GM18909 (cell line): ENCODE measurements around the gene SCG5.

Experiments
- ATAC-seq: cut with Tn5 transposase; IDR thresholded peaks from one replicate; pipeline ENCODE4 v1.9.1; 2021; ENCODE audit warnings: mild to moderate bottlenecking; ENCODE audit not compliant: unreplicated experiment, poor library complexity

SCG5 gene

DNA sequence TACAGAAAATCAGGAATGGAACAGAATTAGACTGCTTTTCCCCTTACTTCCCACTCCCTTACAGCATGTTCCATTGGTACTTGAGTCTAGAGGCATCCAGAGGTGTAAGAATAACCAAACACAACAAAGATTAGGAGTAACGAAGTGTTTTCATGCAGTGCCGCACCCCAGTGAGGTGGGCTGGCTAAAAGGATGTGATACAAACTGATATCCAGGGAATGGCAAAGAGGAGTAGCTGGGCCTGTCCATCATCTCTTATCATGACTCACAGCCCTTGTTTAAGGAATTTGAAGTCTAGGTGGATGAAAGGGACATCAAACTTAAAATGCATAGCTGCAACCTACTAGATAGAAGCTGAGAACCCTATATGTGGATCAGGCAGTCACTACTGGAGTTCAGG, 16.4 kb downstream of the SCG5 start:
- ATAC-seq = no peak

DNA sequence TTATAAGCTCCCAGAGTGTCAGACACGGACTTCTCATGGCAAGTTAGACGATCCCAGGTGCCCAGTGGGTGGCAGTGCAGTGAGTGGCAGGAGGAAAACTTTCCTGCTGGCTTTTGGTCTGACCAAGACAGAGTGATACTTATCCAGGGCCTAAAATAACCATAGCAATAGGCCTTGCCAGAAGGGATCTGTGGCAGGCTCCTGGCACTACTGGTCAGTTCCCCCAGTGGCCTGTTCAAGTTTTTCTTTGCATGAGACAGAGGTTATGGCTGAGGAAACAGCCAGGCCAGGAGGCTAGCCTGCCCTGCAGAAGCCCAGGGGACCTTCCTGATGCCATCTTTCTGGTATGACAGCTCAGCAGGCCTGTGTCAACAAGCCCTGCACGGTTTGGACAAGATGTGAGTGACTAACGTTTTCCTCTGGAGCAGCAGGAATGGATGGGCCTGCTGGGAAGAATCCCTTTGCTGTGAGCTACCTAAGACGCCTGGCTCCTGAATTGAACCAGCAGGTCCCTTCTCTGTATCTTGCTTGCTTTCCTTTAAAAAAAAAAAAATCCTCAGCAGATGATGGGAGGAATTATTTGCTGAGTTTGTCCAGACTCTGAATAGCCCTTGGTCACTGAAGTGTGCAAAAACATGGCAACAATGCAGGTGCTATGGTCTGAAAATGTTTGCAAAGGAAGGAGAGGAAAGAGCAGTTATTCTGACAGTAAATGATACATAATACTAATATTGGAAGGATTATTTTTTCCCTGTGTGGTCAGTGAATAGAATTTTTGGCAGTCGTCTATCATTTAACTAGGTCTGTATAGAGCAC, 18.0 kb downstream of the SCG5 start:
- ATAC-seq = no peak

DNA sequence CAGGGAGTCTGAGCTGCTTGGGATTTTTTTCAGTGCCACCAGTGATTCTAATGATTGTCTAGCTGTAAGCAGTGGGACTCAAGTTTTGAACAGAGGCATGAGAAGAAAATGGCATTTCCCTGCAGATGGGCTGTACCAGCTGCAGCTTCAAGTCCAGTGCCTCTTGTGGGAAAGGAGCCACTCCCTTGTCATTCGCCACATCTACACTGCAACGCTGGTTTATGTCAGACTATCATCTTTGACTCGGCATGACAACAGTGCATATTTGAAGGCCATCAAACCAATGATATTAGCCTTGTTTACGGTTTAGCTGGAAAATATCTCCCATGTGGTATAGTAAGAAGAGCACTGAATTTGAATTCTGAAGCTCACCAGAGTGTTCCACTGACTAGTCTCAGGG, 22.2 kb downstream of the SCG5 start:
- no peak for ATAC-seq

DNA sequence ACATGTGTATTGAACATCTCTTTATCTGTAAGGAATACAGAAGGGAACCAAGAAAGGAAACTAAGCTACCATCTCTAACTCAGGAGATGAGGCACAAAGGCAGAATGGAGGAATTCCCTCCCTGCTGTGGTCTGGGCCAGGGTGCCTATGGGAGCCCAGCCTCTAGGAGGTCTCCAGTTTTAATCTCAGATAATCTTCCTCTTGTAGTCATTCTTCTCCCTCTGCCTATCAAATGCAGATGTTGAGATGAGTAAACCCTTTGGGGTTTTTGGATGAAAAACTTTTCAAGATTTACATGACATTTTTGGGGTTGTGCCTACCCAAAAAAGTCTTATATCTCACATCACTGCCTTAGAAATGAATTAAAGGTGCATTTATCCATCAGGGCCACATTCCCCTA, 23.3 kb downstream of the SCG5 start:
- ATAC-seq = no peak

DNA sequence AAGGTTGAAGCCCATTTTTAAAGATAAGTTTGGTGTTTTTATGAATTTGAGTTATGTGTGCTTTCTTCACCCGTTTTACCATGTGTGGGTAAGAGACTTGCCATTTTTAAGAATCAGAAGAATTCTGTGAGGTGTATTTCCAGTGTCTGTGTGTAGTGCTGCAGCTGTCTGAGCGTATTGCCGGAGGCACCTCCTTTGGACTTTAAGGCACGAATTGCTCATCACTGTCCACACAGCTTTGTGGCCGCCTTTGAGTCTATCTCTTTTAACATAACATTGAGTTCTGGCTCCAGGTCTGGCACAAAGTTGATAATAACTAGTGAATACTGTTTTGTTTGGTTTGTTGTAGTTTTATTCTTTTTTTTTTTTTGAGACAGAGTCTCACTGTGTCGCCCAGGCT, 25.8 kb downstream of the SCG5 start:
- ATAC-seq = no peak

DNA sequence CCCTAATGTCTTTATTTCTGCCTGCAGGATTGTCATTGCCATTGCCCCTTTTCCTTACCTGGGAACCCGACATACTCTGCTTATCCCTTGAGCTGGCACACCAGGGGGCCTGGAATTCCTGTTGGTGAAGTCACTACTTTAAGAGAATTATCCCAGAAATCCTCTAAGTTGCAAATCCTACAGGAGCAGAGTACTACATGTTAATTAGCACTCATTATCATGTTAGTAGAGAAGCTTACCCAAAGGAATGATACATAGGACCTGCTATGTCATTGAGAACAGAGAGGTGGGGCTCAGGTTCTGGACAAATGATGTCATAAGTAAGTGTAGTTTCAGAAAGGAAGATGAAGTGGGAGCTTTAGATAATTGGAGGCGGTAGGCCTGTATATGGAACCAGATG, 27.4 kb downstream of the SCG5 start:
- ATAC-seq = no peak

DNA sequence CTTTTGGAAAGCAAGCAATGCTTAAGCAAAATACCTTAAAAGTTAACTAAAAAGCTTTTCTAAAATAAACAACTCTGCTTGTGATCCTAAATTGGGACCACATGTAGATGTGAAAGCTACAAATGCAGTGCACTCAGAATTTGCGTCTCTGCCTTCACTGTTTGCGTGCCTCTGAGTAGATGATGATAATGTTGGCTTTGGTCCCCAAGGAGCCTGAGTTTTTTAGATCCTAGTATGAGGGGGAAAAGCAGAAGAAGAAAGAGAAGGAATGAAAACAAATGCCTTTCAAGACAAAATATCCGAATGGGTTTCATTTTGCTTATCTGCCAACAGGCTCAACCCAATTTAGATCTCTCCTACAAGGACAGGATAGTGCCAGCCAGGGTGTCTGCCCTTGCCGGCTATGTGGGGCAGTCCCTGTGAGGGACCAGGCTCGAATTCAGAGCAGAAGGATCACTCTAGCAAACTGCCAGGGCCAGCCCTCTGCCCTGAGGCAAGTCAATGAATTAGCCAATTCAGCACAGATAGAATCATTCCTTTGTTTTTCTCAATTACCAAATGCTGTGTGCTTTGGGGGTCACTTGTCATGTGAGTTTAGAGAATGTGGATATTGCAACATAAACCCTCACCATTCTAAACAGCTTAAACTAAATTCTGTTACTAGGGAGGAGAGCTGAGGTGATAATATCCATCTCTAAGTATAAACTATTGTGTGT, 28.5 kb downstream of the SCG5 start:
- ATAC-seq = no peak

DNA sequence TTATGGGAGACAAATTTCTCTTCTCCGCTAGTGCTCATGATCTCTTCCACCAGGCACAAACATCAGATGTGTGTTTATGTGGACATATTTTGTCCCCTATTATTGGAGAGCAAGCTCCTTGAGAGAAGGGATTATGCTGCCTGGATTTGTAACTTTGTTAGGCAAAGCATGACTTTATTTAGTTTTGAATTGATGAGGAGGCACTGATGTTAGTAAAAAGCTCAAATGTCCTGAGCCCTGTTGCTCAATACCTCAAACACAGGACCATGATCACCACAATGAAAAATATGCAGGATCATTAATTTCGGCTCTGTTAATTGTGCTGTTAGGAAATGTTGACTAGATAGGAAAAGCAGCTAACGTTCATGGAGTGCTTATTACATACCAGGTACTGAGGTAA, 29.1 kb downstream of the SCG5 start:
- no peak for ATAC-seq

DNA sequence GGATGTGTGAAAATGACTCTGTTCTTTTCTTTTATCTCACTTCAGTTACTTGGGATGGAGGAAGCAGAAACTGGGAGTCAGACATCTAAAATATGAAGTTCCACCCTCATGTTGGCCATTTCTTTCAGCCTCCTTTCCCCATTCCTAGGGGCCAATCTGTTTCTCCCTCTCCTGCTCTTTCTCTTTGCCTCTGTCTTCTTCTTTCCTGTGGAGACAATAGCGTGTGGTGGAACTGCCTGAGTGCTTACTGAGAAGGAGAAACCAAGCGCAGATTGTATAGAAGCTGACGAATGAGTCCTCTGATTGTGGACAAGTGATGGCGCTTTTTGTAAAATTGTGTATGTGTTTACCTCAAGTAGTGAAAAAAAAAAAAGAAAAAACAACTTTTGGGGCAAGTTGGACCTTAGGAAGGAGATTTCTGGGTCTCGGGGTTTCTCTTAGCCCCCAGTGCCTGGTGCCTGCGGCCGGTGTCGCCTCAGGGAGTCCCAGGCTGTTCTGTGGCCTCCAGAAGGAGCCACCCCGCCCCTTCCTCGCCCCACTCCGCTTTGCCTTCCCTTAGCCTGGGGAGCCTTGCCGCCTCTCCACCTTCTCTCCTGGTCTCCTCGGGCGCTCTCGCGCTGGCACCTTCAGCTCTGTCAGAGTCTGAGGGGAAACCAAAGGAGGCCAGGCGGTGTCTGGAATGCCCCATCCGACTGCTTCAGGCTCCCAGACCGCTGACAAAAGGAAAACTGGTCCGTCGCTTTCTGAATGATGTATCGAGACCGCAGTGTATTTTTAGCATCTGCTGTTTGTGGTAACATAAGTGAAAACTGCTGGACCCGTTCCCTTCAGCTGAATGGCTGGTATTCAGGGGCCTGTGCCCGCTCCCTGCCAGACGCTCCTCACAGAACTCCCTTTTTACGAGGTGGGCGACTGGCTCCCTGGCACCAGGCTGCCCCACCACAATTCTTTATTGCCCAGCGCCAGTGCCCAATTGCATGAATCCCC, 30.1 kb downstream of the SCG5 start:
- no peak for ATAC-seq

DNA sequence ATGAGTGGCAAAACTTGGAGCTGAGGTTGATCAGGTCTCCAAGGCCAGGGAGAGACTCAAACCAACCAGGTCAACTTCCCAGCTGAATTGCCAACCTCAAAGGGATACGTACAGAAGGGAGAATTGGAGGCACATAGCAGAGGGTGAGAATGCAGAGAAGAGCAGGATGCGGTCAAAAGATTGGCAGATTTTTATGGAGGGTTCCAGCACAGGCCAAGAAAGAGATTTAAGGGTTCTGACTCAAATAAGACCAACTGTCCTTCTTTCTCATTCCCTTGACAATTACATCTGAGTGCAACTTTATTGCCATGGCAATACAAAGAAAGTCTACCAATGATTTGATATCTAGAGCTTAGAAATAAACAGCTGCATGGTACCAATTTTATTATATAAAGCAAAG, 33.2 kb downstream of the SCG5 start:
- ATAC-seq = no peak

DNA sequence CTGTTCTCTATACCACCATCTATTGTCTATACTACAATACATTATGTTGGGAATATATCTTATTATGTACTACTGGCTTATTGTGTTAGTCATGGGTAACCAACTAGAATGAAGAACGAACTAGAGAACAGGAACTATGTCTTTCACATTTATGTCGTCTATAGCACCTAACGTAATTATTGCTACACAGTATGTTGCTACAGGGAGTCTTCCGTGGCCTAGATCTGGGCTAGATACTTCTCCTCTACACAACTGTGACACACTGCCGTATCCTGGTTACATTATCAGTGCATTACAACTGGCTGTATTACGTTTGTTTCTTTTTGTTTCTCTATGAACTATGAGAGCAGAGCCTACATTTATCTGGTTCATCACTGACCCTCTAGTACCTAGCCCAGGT, 34.0 kb downstream of the SCG5 start:
- no peak for ATAC-seq

DNA sequence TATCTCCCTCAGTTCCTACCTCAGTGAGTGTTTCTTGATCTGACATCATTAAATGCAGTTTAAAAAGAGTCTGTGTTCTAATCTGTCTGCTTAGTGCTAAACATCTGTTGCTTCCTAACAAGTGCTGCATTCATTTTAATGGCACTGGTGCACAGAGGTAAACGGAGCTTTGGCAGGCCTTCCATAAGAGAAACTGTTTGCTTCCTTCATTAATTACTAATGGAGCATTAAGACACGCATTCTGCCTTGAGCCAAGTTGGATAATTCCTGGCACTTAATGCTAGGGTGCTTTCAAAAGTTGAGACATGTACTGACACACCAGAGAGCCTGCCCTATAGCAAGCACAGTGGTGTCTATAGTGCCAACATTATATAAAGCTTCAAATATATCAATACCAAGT, 34.7 kb downstream of the SCG5 start:
- ATAC-seq = no peak

DNA sequence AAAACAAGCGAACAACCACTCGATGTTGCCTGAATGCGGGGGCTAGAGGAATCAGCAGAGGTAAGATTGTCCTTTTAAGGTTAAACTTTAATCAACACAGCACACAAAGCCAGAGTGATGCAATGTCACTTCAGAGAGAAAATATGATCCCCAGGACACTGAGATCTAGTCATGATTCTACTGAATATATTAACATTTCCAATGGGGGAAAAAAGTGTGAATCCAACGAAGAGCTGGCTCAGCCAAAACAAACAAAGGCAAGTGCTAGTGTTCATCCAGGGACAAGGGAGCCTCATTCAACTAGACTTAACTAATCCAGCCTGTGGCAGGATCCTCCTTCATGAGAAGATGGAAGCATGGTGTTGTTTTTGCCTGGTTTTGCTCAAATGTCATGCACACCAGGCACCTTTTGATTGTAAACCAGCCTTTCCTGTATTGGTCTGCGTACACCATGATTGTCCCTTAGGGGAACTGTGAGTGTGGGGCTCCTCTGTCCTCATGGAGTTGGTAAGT, 35.8 kb downstream of the SCG5 start:
- no peak for ATAC-seq

DNA sequence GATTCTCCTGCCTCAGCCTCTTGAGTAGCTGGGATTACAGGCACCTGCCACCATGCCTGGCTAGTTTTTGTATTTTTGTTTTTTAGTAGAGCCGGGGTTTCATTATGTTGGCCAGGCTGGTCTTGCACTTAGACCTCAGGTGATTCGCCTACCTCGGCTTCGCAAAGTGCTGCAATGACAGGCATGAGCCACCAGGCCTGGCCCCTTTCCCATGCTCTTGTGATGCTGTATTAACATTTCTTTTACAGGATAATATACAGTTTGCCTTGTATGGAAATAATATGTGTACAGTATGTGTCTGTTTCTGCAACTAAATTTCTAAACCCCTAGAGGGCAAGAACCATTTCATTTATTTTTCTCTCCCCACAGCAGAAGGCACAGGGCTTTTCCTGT, 37.8 kb downstream of the SCG5 start:
- no peak for ATAC-seq

DNA sequence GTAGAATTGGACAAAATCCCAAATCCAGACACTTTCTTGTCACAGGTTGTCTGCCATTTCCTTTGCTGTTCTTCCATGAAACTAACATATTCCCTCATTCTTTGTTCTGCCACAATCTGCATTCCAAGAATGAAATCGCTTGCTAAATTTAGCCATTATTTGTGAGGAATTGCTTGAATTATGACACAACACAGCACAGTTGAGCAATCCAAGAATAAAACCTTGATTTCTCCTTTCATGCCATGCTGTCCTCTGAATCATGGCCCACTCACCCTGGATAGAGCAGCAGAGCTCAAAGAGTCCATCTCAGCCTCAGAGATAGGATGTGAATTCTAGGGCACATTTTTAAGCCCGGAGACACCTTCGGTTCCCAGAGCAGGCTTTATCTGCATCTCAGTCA, 41.1 kb downstream of the SCG5 start:
- no peak for ATAC-seq

DNA sequence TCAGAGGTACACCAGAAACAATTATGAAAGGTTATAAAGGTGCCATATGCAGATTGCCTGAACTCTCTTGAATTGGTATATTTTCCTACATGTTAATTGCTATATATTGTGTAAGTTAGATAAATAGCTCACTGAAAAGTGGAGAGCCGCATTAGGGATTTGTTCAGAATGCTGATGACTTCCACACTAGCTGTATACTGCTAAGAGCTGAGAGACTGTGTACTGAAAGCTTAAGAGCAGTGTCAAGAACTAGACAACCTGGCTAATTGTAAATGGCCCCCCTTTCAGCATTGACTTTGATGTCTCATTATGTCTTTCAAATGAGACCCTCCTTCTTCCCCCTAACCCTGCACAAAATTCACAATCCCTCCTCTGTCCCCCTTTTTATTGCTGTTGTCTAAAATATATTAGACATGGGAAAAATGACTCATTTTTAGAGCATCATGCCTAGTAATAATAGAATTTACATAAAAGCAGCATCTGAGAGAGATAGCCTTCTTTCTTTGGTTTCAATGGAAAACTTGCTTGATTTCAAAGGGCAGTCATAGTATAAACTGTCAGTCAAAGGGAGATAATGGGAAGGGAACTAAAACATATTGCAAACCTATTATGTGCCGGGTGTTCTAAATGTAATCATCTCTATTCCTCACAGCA, 41.6 kb downstream of the SCG5 start:
- no peak for ATAC-seq

DNA sequence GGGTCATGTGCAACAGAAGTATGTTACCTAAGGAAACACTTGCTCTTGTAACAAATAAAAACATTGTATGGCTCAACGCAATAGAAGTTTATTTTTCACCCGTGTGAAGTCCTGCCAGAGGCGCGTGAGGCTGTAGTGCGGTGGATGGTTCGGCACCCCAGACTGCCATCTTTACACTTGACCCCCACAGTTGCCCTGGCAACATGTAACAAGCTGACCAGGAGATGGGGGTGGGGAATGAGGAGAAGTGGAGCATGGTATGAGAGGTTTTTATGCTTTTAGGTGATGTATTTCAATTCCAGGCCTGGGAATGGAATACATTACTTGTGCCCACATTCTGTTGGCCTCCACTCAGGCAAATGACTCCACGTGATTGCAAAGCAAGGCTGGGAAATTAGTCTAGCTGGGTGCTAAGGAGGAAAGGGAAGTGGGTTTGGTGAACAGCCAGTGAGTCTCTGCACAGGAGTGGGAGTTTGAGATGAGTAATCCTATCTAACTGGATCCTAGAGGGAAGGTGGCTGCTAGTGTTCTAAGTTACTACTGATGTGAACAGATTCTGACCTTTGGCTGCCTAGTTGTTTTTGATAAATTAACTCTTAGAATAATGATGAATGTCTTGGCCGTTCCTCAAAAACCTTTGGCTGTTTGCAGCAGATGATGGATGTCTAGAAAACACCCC, 42.5 kb downstream of the SCG5 start:
- no peak for ATAC-seq

DNA sequence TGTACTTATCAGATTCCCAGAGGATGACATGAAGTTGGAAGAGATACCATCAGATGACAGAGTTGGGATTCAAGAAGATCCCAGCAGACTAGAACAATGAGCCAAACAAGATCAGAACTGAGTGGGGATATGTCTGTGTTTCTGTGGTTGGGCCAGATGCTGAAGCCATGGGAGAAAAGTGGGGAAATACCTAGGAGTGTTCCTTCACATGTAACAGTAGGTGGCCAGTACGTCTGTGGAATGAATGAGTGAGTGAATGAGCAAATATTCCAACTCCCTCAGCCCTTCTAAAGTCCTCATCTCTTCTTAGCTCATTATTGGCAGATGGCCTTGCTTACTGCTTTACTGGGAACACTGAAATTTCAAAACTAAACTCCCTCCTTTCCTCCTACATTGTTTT, 44.1 kb downstream of the SCG5 start:
- ATAC-seq = no peak

DNA sequence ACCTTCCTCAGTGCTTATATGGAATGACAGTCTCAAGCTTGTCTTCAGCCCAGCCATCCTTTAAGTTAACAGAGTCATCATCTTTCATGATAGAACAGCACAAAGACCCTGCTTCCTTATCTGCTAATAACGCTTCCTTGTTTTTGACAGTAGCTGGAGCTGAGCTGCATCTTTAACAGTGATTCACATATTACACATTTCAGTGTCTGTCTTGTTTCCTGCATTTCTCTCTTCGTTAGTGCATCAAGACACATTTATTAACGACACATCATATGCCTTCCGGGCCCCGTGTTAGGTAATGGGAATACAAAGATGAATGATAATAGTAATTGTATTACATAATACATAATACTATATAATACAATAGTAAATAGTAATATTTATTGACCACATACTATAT, 46.0 kb downstream of the SCG5 start:
- ATAC-seq = no peak
